MM.1S (cell line): Measurements from ENCODE around the gene UNK.
A peak's percentile ranks its signal among the peaks of the same experiment; 100 is the strongest.

ENCODE experiments used
- EZH2 ChIP-seq: fragments of 300-600 bp; sonication (generic); optimal IDR thresholded peaks from 2 replicates; pipeline ENCODE3; 2017; ENCODE audit warnings: low read depth, mild to moderate bottlenecking, antibody characterized with exemption, low read length, mixed read lengths
- EZH2phosphoT487 ChIP-seq: fragments of 300-600 bp; sonication (generic); IDR thresholded peaks from 2 replicates; pipeline ENCODE4 v1.6.1; 2018; ENCODE audit warnings: antibody characterized with exemption, low read length
- TF ChIP-seq, protein P1 (sequence below): fragments of 300-600 bp; sonication (generic); IDR thresholded peaks from 2 replicates; pipeline ENCODE4 v1.5.1; 2016; ENCODE audit warnings: antibody characterized with exemption, low read length, mixed read lengths

GRCh38 chr17:75848523-75849278 lies 64.1 kb downstream of the UNK start:
- TF ChIP-seq, protein P1, sequence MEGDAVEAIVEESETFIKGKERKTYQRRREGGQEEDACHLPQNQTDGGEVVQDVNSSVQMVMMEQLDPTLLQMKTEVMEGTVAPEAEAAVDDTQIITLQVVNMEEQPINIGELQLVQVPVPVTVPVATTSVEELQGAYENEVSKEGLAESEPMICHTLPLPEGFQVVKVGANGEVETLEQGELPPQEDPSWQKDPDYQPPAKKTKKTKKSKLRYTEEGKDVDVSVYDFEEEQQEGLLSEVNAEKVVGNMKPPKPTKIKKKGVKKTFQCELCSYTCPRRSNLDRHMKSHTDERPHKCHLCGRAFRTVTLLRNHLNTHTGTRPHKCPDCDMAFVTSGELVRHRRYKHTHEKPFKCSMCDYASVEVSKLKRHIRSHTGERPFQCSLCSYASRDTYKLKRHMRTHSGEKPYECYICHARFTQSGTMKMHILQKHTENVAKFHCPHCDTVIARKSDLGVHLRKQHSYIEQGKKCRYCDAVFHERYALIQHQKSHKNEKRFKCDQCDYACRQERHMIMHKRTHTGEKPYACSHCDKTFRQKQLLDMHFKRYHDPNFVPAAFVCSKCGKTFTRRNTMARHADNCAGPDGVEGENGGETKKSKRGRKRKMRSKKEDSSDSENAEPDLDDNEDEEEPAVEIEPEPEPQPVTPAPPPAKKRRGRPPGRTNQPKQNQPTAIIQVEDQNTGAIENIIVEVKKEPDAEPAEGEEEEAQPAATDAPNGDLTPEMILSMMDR, result peak; percentile 74
- TF ChIP-seq EZH2 (no peak), EZH2phosphoT487 (no peak)
